A549 (cell line): ENCODE results near the gene RPL27A. TPM values are rescaled to one million over a fixed set of nuclear protein-coding genes. Genes with fewer than 3 reads are reported as not detected.

Experiments
- ATAC-seq, 2 experiments: fragments of 200-7000 bp in 1 of 2; fragments of >200 bp in 1 of 2; cut with Nextera tagmentation in 1 of 2; cut with Tn5 transposase in 1 of 2; 3 replicates each; pipeline versions ENCODE4 v1.8.0 to v1.9.1; 2018 to 2020; ENCODE audit warnings: mild to moderate bottlenecking in 1 of 2, moderate library complexity in 1 of 2
- CTCF ChIA-PET: fragments of 300-600 bp; sonication (Branson Sonifier 250); formaldehyde crosslinking; extraction: SDS; loops from one replicate; lab custom pipeline; 2021; ENCODE audit warnings: antibody characterized with exemption, inconsistent platforms; lab: Yijun Ruan, JAX
- POLR2A ChIA-PET: fragments of 350-600 bp; formaldehyde crosslinking; extraction: SDS; loops from one replicate; lab custom pipeline; 2021; ENCODE audit warnings: antibody characterized with exemption, inconsistent platforms; lab: Yijun Ruan, JAX
- DNase-seq, 2 experiments: peaks; one replicate each; pipeline versions ENCODE4 v3.0.0 to v3.0.0-alpha.2; 2011 to 2016; ENCODE audit warnings: low read depth in 1 of 2, low spot score in 1 of 2
- FAIRE-seq: peaks from 2 replicates; lab custom pipeline; 2011; peaks lifted over from hg19 to GRCh38; lab: Jason Lieb, UNC
- H3K27ac ChIP-seq, 2 experiments: fragments of >200 bp; sonication (Bioruptor Twin); formaldehyde crosslinking; 3 replicates each; pipeline ENCODE4 v1.5.1; 2016 to 2017
- H3K4me1 ChIP-seq: fragments of >200 bp; sonication (Bioruptor Twin); formaldehyde crosslinking; 3 replicates; pipeline ENCODE4 v1.6.1; 2016
- H3K4me2 ChIP-seq: fragments of >200 bp; sonication (Bioruptor Twin); formaldehyde crosslinking; 3 replicates; pipeline ENCODE4 v1.6.1; 2016
- H3K4me3 ChIP-seq: fragments of >200 bp; sonication (Bioruptor Twin); formaldehyde crosslinking; 3 replicates; pipeline ENCODE4 v1.5.1; 2016
- H3K9me3 ChIP-seq: fragments of >200 bp; sonication (Bioruptor Twin); formaldehyde crosslinking; 3 replicates; pipeline ENCODE4 v1.6.1; 2016
- BCL3 ChIP-seq: fragments of >200 bp; sonication (Bioruptor Twin); formaldehyde crosslinking; IDR thresholded peaks from 3 replicates; pipeline ENCODE4 v1.6.1; 2016
- CBX8 ChIP-seq: fragments of 200-600 bp; sonication (generic); IDR thresholded peaks from 2 replicates; pipeline ENCODE4 v1.6.1; 2016
- CTCF ChIP-seq: fragments of >200 bp; sonication (Bioruptor Twin); formaldehyde crosslinking; IDR thresholded peaks from 3 replicates; pipeline ENCODE4 v1.5.1; 2016
- EHF ChIP-seq: fragments of 250-450 bp; sonication (Bioruptor Pico); IDR thresholded peaks from 2 replicates; pipeline ENCODE4 v1.5.0; 2020; ENCODE audit warnings: mild to moderate bottlenecking
- EP300 ChIP-seq, 2 experiments: fragments of >200 bp; sonication (Bioruptor Twin); formaldehyde crosslinking; IDR thresholded peaks; 2 replicates in 1 of 2; 3 replicates in 1 of 2; pipeline ENCODE4 v1.6.1; 2016 to 2017
- ESRRA ChIP-seq: fragments of 150-350 bp; IDR thresholded peaks from 2 replicates; pipeline ENCODE4 v1.6.1; 2014; ENCODE audit warnings: mild to moderate bottlenecking, low read length, borderline replicate concordance
- FOXS1 ChIP-seq: fragments of 250-450 bp; sonication (Bioruptor Pico); IDR thresholded peaks from 2 replicates; pipeline ENCODE4 v1.5.0; 2020; ENCODE audit warnings: mild to moderate bottlenecking, moderate library complexity
- HES2 ChIP-seq: fragments of >200 bp; sonication (Bioruptor Twin); formaldehyde crosslinking; IDR thresholded peaks from 2 replicates; pipeline ENCODE4 v1.6.1; 2016
- HOXB13 ChIP-seq: fragments of 250-450 bp; sonication (Bioruptor Pico); IDR thresholded peaks from 2 replicates; pipeline ENCODE4 v1.5.0; 2020; ENCODE audit warnings: low read depth, mild to moderate bottlenecking, moderate library complexity
- HOXB5 ChIP-seq: fragments of 250-450 bp; sonication (Bioruptor Pico); IDR thresholded peaks from 2 replicates; pipeline ENCODE4 v1.5.0; 2020; ENCODE audit warnings: mild to moderate bottlenecking, moderate library complexity
- JUN ChIP-seq, 2 experiments: fragments of >200 bp; sonication (Bioruptor Twin); formaldehyde crosslinking; IDR thresholded peaks; 2 replicates in 1 of 2; 3 replicates in 1 of 2; pipeline ENCODE4 v1.6.1; 2016 to 2017
- MAFK ChIP-seq: fragments of 450-650 bp; IDR thresholded peaks from 2 replicates; pipeline ENCODE4 v1.6.1; 2014; ENCODE audit not compliant: partially characterized antibody
- MAX ChIP-seq: IDR thresholded peaks from 2 replicates; pipeline ENCODE4 v1.6.1; 2012
- NR3C1 ChIP-seq: fragments of >200 bp; sonication (Bioruptor Twin); formaldehyde crosslinking; IDR thresholded peaks from 3 replicates; pipeline ENCODE4 v1.6.1; 2017
- PBX3 ChIP-seq: IDR thresholded peaks from 2 replicates; pipeline ENCODE4 v1.6.1; 2012
- POLR2A ChIP-seq: IDR thresholded peaks from 2 replicates; pipeline ENCODE4 v1.6.1; 2012; ENCODE audit warnings: mild to moderate bottlenecking, low read length
- POLR2AphosphoS2 ChIP-seq: conservative IDR thresholded peaks from 2 replicates; pipeline ENCODE4 v1.6.1; 2012; ENCODE audit warnings: low read length, improper control_type of control experiment, inconsistent platforms
- RARB ChIP-seq: fragments of 250-450 bp; sonication (Bioruptor Pico); IDR thresholded peaks from 2 replicates; pipeline ENCODE4 v1.8.0; 2021; ENCODE audit warnings: mild to moderate bottlenecking, moderate library complexity
- REST ChIP-seq: fragments of 200-600 bp; sonication (generic); IDR thresholded peaks from 2 replicates; pipeline ENCODE4 v1.6.1; 2016; ENCODE audit warnings: antibody characterized with exemption, mild to moderate bottlenecking, moderate library complexity
- SREBF2 ChIP-seq: fragments of 450-650 bp; IDR thresholded peaks from 2 replicates; pipeline ENCODE4 v1.6.1; 2014; ENCODE audit warnings: mild to moderate bottlenecking, moderate library complexity
- TP53 ChIP-seq: fragments of 250-450 bp; sonication (Bioruptor Pico); IDR thresholded peaks from 2 replicates; pipeline ENCODE4 v1.5.0; 2021; ENCODE audit warnings: mild to moderate bottlenecking, moderate library complexity
- ZFP36 ChIP-seq: fragments of 450-650 bp; IDR thresholded peaks from 2 replicates; pipeline ENCODE4 v1.6.1; 2014; ENCODE audit warnings: borderline replicate concordance; ENCODE audit not compliant: partially characterized antibody
- ZSCAN20 ChIP-seq: fragments of 250-450 bp; sonication (Bioruptor Pico); IDR thresholded peaks from 2 replicates; pipeline ENCODE4 v1.8.0; 2022; ENCODE audit warnings: mild to moderate bottlenecking, moderate library complexity
- WGBS: methylation state at CpG from one replicate; pipeline ENCODE4 v1.1.6; 2017; ENCODE audit errors: missing lambda C conversion rate; 5-methylcytosine and 5-hydroxymethylcytosine counted together
- polyA plus RNA-seq, 4 experiments: library from polyadenylated mRNA; depleted of rRNA in 3 of 4; stranded (reverse); fragments of >200 nt; fragmentation: RNase III in 1 of 4; extraction: RNeasy Plus Mini Kit Qiagen cat#74134 plus additional on column Dnase treatment in 1 of 4; gene quantifications; 2 replicates in 3 of 4; 3 replicates in 1 of 4; pipeline ENCODE4 v1.2.3, GENCODE V29; 2011 to 2017

The RPL27A gene
- polyA plus RNA-seq, 2 of the 4 experiments (the other 2 are of a cell fraction) = 804 to 3,631 TPM

- TF ChIP-seq PBX3 = no peak
- no peak for TF ChIP-seq ESRRA
- TF ChIP-seq, all 56 proteins: peak for 0
Observed at GRCh38 chr11:8713760-8714454, 31.3 kb downstream of the RPL27A start (continued).

- no peaks in the 10 kb centered on the region for H3K9me3 ChIP-seq
- ChIA-PET CTCF (interaction anchor here (0.6 to 1.4 kb wide), 4 partner anchors 10 to 42 kb away, joined by 3 to 4 read pairs (median 4); no protein-coding TSS in a partner anchor), POLR2A (no interaction called here)
- peaks cover 31% of the 10 kb centered on the region for H3K4me1 ChIP-seq
- no peak overlapping the region for H3K4me3 ChIP-seq
- DNase-seq = no peak
- no peak overlapping the region for H3K4me2 ChIP-seq
- ATAC-seq = no peak
- H3K27ac ChIP-seq = no peak overlapping the region; a peak in 1 of 6 replicates
- FAIRE-seq = no peak
- TF ChIP-seq FOXS1 (CRISPR knock-in tag) (no peak), EHF (no peak), PBX3 (no peak), POLR2A (no peak), CTCF (no peak), ZSCAN20 (CRISPR knock-in tag) (no peak), MAFK (no peak), CBX8 (no peak), TP53 (no peak)
- 70% methylated on average over 4 of the region's 4 CpGs for WGBS
Observed at GRCh38 chr11:8714622-8715225, 32.1 kb downstream of the RPL27A start.

GRCh38 chr11:8715501-8715900, 32.9 kb downstream of the RPL27A start:
- no peaks in the 10 kb centered on the region for H3K9me3 ChIP-seq
- no peak for FAIRE-seq
- WGBS = 93% methylated on average over 15 of the region's 15 CpGs
- H3K27ac ChIP-seq = peak overlapping the region in 1 of 2 experiments; percentile 92; a peak in 2 of 6 replicates
- ChIA-PET CTCF (interaction anchor here (1.5 kb wide), 1 partner anchor 10 kb away, joined by 3 read pairs; no protein-coding TSS in a partner anchor), POLR2A (no interaction called here)
- H3K4me2 ChIP-seq = no peak overlapping the region
- no peak for DNase-seq
- H3K4me1 ChIP-seq = peaks cover 39% of the 10 kb centered on the region
- no peak for ATAC-seq
- H3K4me3 ChIP-seq = no peak overlapping the region
- TF ChIP-seq REST (no peak), TP53 (no peak), HOXB13 (CRISPR knock-in tag) (no peak), SREBF2 (no peak), NR3C1 (no peak), BCL3 (no peak), MAX (no peak), POLR2AphosphoS2 (no peak), PBX3 (no peak), HOXB5 (CRISPR knock-in tag) (no peak), ZFP36 (no peak), JUN (IDR thresholded peaks at IDR 0.05) (no peak), HES2 (no peak), EP300 (IDR thresholded peaks at IDR 0.05) (no peak), RARB (no peak), MAFK (no peak)
